GM21390 (cell line): ENCODE measurements around the gene OR5B12.
A peak's percentile ranks its signal among the peaks of the same experiment; 100 is the strongest.
"Not testable (repeated sequence)": the region's sequence is repeated elsewhere in the genome, so short reads cannot be mapped to it uniquely, and the experiment has no call there.

Experiments
- ATAC-seq: cut with Tn5 transposase; IDR thresholded peaks from one replicate; pipeline ENCODE4 v1.9.1; 2021; ENCODE audit not compliant: unreplicated experiment

The OR5B12 gene

GRCh38 chr11:58442136-58442535, at the start of gene OR5B12:
Gene OR5B12 (minus strand): TSS chr11:58442236. CDS start chr11:58440151, 2,085 bp downstream.
- ATAC-seq, result no peak

GRCh38 chr11:58490827-58491226, 48.8 kb upstream of the OR5B12 start:
- no peak for ATAC-seq

GRCh38 chr11:58487170-58487569, 45.1 kb upstream of the OR5B12 start:
- ATAC-seq, result no peak

GRCh38 chr11:58485961-58486360, 43.9 kb upstream of the OR5B12 start:
- ATAC-seq, result no peak

- no peak for ATAC-seq
Observed at GRCh38 chr11:58471892-58472291, 29.9 kb upstream of the OR5B12 start.

- no peak for ATAC-seq
Observed at GRCh38 chr11:58466293-58466692, 24.3 kb upstream of the OR5B12 start.

GRCh38 chr11:58465690-58466089, 23.7 kb upstream of the OR5B12 start:
- no peak for ATAC-seq

- ATAC-seq, result no peak
Observed at GRCh38 chr11:58451585-58451984, 9.5 kb upstream of the OR5B12 start.

GRCh38 chr11:58446294-58446693, 4.3 kb upstream of the OR5B12 start:
- ATAC-seq, result no peak

- ATAC-seq, result no peak
Observed at GRCh38 chr11:58444300-58444699, 2.3 kb upstream of the OR5B12 start.

GRCh38 chr11:58438486-58438885, 3.5 kb downstream of the OR5B12 start:
- ATAC-seq, result no peak

- no peak for ATAC-seq
Observed at GRCh38 chr11:58434217-58434616, 7.8 kb downstream of the OR5B12 start.

- ATAC-seq, result peak; percentile 69
Observed at GRCh38 chr11:58433638-58434203, 8.3 kb downstream of the OR5B12 start.

GRCh38 chr11:58429273-58429672, 12.8 kb downstream of the OR5B12 start:
- ATAC-seq, result no peak

GRCh38 chr11:58428021-58428420, 14.0 kb downstream of the OR5B12 start, which contains the start of gene OR5B2:
Gene OR5B2 (minus strand): TSS chr11:58428121. CDS start chr11:58423261, 4,860 bp downstream.
- no peak for ATAC-seq

- ATAC-seq, result no peak
Observed at GRCh38 chr11:58406774-58407173, 35.3 kb downstream of the OR5B12 start, which contains the start of gene OR5B3. Gene OR5B3 (minus strand): TSS chr11:58406874. CDS start chr11:58403409, 3,465 bp downstream.

- not testable (repeated sequence) for ATAC-seq
Observed at GRCh38 chr11:58399622-58400021, 42.4 kb downstream of the OR5B12 start.

GRCh38 chr11:58395581-58395980, 46.5 kb downstream of the OR5B12 start:
- ATAC-seq, result no peak

GRCh38 chr11:58394195-58394594, 47.8 kb downstream of the OR5B12 start:
- ATAC-seq, result no peak

- ATAC-seq, result no peak
Observed at GRCh38 chr11:58392746-58393145, 49.3 kb downstream of the OR5B12 start.

- no peak for ATAC-seq
Observed at GRCh38 chr11:58391879-58392278, 50.2 kb downstream of the OR5B12 start.

GRCh38 chr11:58390551-58391063, 51.4 kb downstream of the OR5B12 start:
- ATAC-seq, result no peak
